ENCODE data around the gene ERBB4. TPM values are rescaled to one million over a fixed set of nuclear protein-coding genes. Genes with fewer than 3 reads are reported as not detected.

The ERBB4 gene
- total RNA-seq, 2 experiments from 2014 or later, result not detected

GRCh38 chr2:212186166-212186565 is 352.4 kb downstream of the ERBB4 start:
- no peaks in the 10 kb centered on the region for H3K4me1 ChIP-seq (ENCODE audit: insufficient read depth, low read length, poor library complexity, severe bottlenecking)
- ChIA-PET CTCF (ENCODE audit: unreplicated experiment) (no interaction called here), POLR2A (no interaction called here)
- no peaks in the 10 kb centered on the region for H3K36me3 ChIP-seq (ENCODE audit: insufficient read depth, low read length)
- H3K9me3 ChIP-seq (ENCODE audit: low read length), result no peaks in the 10 kb centered on the region
- no peak for DNase-seq (ENCODE audit: low spot score)
- H3K9me2 ChIP-seq (ENCODE audit: insufficient read depth, low read length), result no peaks in the 10 kb centered on the region
- TF ChIP-seq EZH2phosphoT487 (IDR thresholded peaks at IDR 0.05; ENCODE audit: borderline replicate concordance, low read depth, low read length) (no peak), CTCF (conservative IDR thresholded peaks at IDR 0.05; ENCODE audit: low read length) (no peak)
- no peak overlapping the region for H2AFZ ChIP-seq (ENCODE audit: low read length)
- H3K4me2 ChIP-seq (ENCODE audit: low read length), result no peak overlapping the region
- BruUV-seq (replicated peaks), result no TSS peak
- no peak overlapping the region for H3K4me3 ChIP-seq (ENCODE audit: low read depth, low read length, poor library complexity, severe bottlenecking)
- no peaks in the 10 kb centered on the region for H4K20me1 ChIP-seq (ENCODE audit: insufficient read depth, low read length)
- H3K27ac ChIP-seq (ENCODE audit: low read depth, low read length, poor library complexity, severe bottlenecking), result no peak overlapping the region
- no peaks in the 10 kb centered on the region for H3K79me2 ChIP-seq (ENCODE audit: insufficient read depth, low read depth, low read length)
- intact Hi-C loops (cut with micrococcal nuclease; ENCODE audit: unreplicated experiment), result no loop called here

- POLR2A ChIA-PET, result no interaction called here
- Histone ChIP-seq H3K79me2 (ENCODE audit: insufficient read depth, low read depth, low read length) (no peaks in the 10 kb centered on the region), H3K27ac (ENCODE audit: low read depth, low read length, poor library complexity, severe bottlenecking) (no peak overlapping the region), H3K4me3 (ENCODE audit: low read depth, low read length, poor library complexity, severe bottlenecking) (no peak overlapping the region), H4K20me1 (ENCODE audit: insufficient read depth, low read length) (no peaks in the 10 kb centered on the region), H3K9me3 (ENCODE audit: low read length) (no peaks in the 10 kb centered on the region), H3K4me2 (ENCODE audit: low read length) (no peak overlapping the region), H3K4me1 (ENCODE audit: insufficient read depth, low read length, poor library complexity, severe bottlenecking) (no peaks in the 10 kb centered on the region), H2AFZ (ENCODE audit: low read length) (no peak overlapping the region), H3K9me2 (ENCODE audit: insufficient read depth, low read length) (no peaks in the 10 kb centered on the region), H3K36me3 (ENCODE audit: insufficient read depth, low read length) (no peaks in the 10 kb centered on the region)
- CTCF ChIA-PET (ENCODE audit: unreplicated experiment), result no interaction called here
- no peak for TF ChIP-seq CTCF (conservative IDR thresholded peaks at IDR 0.05; ENCODE audit: low read length)
- no peak for TF ChIP-seq EZH2phosphoT487 (IDR thresholded peaks at IDR 0.05; ENCODE audit: borderline replicate concordance, low read depth, low read length)
- no TSS peak for BruUV-seq (replicated peaks)
- no peak for DNase-seq (ENCODE audit: low spot score)
- intact Hi-C loops (cut with micrococcal nuclease; ENCODE audit: unreplicated experiment), result no loop called here
Measured at GRCh38 chr2:212181646-212182045, 357.0 kb downstream of the ERBB4 start.

- H3K4me2 ChIP-seq (ENCODE audit: low read length), result no peak overlapping the region
Measured at GRCh38 chr2:212180408-212181083, 358.1 kb downstream of the ERBB4 start.

More at GRCh38 chr2:212180408-212181083, 358.1 kb downstream of the ERBB4 start:
- intact Hi-C loops (cut with micrococcal nuclease; ENCODE audit: unreplicated experiment), result no loop called here
- Histone ChIP-seq H3K4me1 (ENCODE audit: insufficient read depth, low read length, poor library complexity, severe bottlenecking) (no peaks in the 10 kb centered on the region), H3K79me2 (ENCODE audit: insufficient read depth, low read depth, low read length) (no peaks in the 10 kb centered on the region), H4K20me1 (ENCODE audit: insufficient read depth, low read length) (no peaks in the 10 kb centered on the region), H3K9me3 (ENCODE audit: low read length) (no peaks in the 10 kb centered on the region), H3K4me3 (ENCODE audit: low read depth, low read length, poor library complexity, severe bottlenecking) (no peak overlapping the region), H2AFZ (ENCODE audit: low read length) (no peak overlapping the region), H3K36me3 (ENCODE audit: insufficient read depth, low read length) (no peaks in the 10 kb centered on the region), H3K9me2 (ENCODE audit: insufficient read depth, low read length) (no peaks in the 10 kb centered on the region), H3K27ac (ENCODE audit: low read depth, low read length, poor library complexity, severe bottlenecking) (no peak overlapping the region)
- POLR2A ChIA-PET, result interaction anchor here (0.5 kb wide), 1 partner anchor 1373 kb away, joined by 8 read pairs; no protein-coding TSS in a partner anchor
- TF ChIP-seq EZH2phosphoT487 (IDR thresholded peaks at IDR 0.05; ENCODE audit: borderline replicate concordance, low read depth, low read length), result no peak
- TF ChIP-seq CTCF (conservative IDR thresholded peaks at IDR 0.05; ENCODE audit: low read length), result no peak
- CTCF ChIA-PET (ENCODE audit: unreplicated experiment), result no interaction called here
- BruUV-seq (replicated peaks), result no TSS peak
- no peak for DNase-seq (ENCODE audit: low spot score)
